Stimulated activated CD4-positive, alpha-beta T cell treated with anti-CD3 and anti-CD28 coated beads, Interleukin-15, amount 100 ng/mL, for 48 hours (primary cell): ENCODE results near the gene R3HDM2.
"Not testable (repeated sequence)": the region's sequence is repeated elsewhere in the genome, so short reads cannot be mapped to it uniquely, and the experiment has no call there.

Experiments
- DNase-seq, 2 donors: peaks; one replicate each; pipeline ENCODE4 v3.0.0-alpha.2; 2020; ENCODE audit warnings: low read depth in 2 of 2

R3HDM2 gene

GRCh38 chr12:57426948-57427347 lies 3.9 kb downstream of the R3HDM2 start:
- DNase-seq: not testable (repeated sequence)

GRCh38 chr12:57420482-57420881 lies 10.4 kb downstream of the R3HDM2 start:
- no peak for DNase-seq

- no peak for DNase-seq
These were observed 11.3 kb downstream of the R3HDM2 start for GRCh38 chr12:57419495-57419894.

GRCh38 chr12:57418255-57418654 lies 12.6 kb downstream of the R3HDM2 start:
- DNase-seq: no peak

GRCh38 chr12:57416039-57416996 lies 14.5 kb downstream of the R3HDM2 start:
- no peak for DNase-seq

- DNase-seq: no peak
These were observed 15.8 kb downstream of the R3HDM2 start for GRCh38 chr12:57415088-57415487.

GRCh38 chr12:57414160-57414559 lies 16.7 kb downstream of the R3HDM2 start:
- DNase-seq: not testable (repeated sequence)

- no peak for DNase-seq
These were observed 20.3 kb downstream of the R3HDM2 start for GRCh38 chr12:57410534-57410933.

GRCh38 chr12:57404966-57405640 lies 25.7 kb downstream of the R3HDM2 start:
- peak in 1 of 2 donors; percentile 33 for DNase-seq

- not testable (repeated sequence) for DNase-seq
These were observed 28.7 kb downstream of the R3HDM2 start for GRCh38 chr12:57402156-57402555.

GRCh38 chr12:57401165-57401564 lies 29.7 kb downstream of the R3HDM2 start:
- no peak for DNase-seq

- not testable (repeated sequence) for DNase-seq
These were observed 31.0 kb downstream of the R3HDM2 start for GRCh38 chr12:57399718-57400463.

GRCh38 chr12:57397441-57397840 lies 33.4 kb downstream of the R3HDM2 start:
- DNase-seq: no peak

- no peak for DNase-seq
These were observed 35.7 kb downstream of the R3HDM2 start for GRCh38 chr12:57395121-57395520.

- no peak for DNase-seq
These were observed 40.7 kb downstream of the R3HDM2 start for GRCh38 chr12:57390174-57390573.

- DNase-seq: no peak
These were observed 41.8 kb downstream of the R3HDM2 start for GRCh38 chr12:57389033-57389432.

GRCh38 chr12:57388425-57388824 lies 42.4 kb downstream of the R3HDM2 start:
- DNase-seq: no peak

- no peak for DNase-seq
These were observed 44.6 kb downstream of the R3HDM2 start for GRCh38 chr12:57386187-57386720.

- no peak for DNase-seq
These were observed 45.3 kb downstream of the R3HDM2 start for GRCh38 chr12:57385586-57385985.

GRCh38 chr12:57384478-57384877 lies 46.4 kb downstream of the R3HDM2 start:
- DNase-seq: no peak

- DNase-seq: no peak
These were observed 49.1 kb downstream of the R3HDM2 start for GRCh38 chr12:57381693-57382220.

GRCh38 chr12:57380300-57380699 lies 50.5 kb downstream of the R3HDM2 start:
- no peak for DNase-seq
